ENCODE results near the gene CCSER2. TPM values are rescaled to one million over a fixed set of nuclear protein-coding genes. Genes with fewer than 3 reads are reported as not detected.

CCSER2 gene
- total RNA-seq, 1 experiment from 2014 or later = 44.1 TPM

GRCh38 chr10:84352251-84352842 is 24.0 kb downstream of the CCSER2 start:
- Histone ChIP-seq H3K4me1 (ENCODE audit: insufficient read depth, low read length, poor library complexity, severe bottlenecking) (peaks cover 3% of the 10 kb centered on the region), H3K4me3 (ENCODE audit: low read depth, low read length, poor library complexity, severe bottlenecking) (no peak overlapping the region), H3K27ac (ENCODE audit: low read depth, low read length, poor library complexity, severe bottlenecking) (no peak overlapping the region), H3K27me3 (replicated peaks; ENCODE audit: insufficient read depth, low read depth, low read length, poor library complexity) (no peaks in the 10 kb centered on the region), H3K36me3 (ENCODE audit: insufficient read depth, low read length, poor library complexity, severe bottlenecking) (no peaks in the 10 kb centered on the region), H3K9me3 (ENCODE audit: low read depth, low read length, poor library complexity, severe bottlenecking) (no peaks in the 10 kb centered on the region)
- TF ChIP-seq EZH2 (IDR thresholded peaks at IDR 0.05; ENCODE audit: borderline replicate concordance, low read depth, low read length, poor library complexity, severe bottlenecking) (no peak), CTCF (conservative IDR thresholded peaks at IDR 0.05; ENCODE audit: low read depth, low read length) (peak; percentile 82)
- DNase-seq (ENCODE audit: low spot score) = peak; percentile 72
- intact Hi-C loops (cut with micrococcal nuclease; ENCODE audit: unreplicated experiment) = loop anchor here (1.0 to 5.0 kb wide), 2 partner anchors 9 to 185 kb away; no protein-coding TSS in a partner anchor
- no TSS peak for BruUV-seq (replicated peaks)
- CTCF ChIA-PET = interaction anchor here (0.9 to 1.0 kb wide), 4 partner anchors 85 to 188 kb away, joined by 3 to 4 read pairs (median 3); no protein-coding TSS in a partner anchor
- POLR2A ChIA-PET (ENCODE audit: low non-redundant PET) = no interaction called here

GRCh38 chr10:84353052-84353803 is 24.8 kb downstream of the CCSER2 start:
- ChIA-PET CTCF (no interaction called here), POLR2A (ENCODE audit: low non-redundant PET) (no interaction called here)
- intact Hi-C loops (cut with micrococcal nuclease; ENCODE audit: unreplicated experiment) = loop anchor here (5.0 kb wide), 1 partner anchor 184 kb away; no protein-coding TSS in a partner anchor
- Histone ChIP-seq H3K27ac (ENCODE audit: low read depth, low read length, poor library complexity, severe bottlenecking) (no peak overlapping the region), H3K27me3 (replicated peaks; ENCODE audit: insufficient read depth, low read depth, low read length, poor library complexity) (no peaks in the 10 kb centered on the region), H3K9me3 (ENCODE audit: low read depth, low read length, poor library complexity, severe bottlenecking) (no peaks in the 10 kb centered on the region), H3K4me1 (ENCODE audit: insufficient read depth, low read length, poor library complexity, severe bottlenecking) (peaks cover 3% of the 10 kb centered on the region), H3K4me3 (ENCODE audit: low read depth, low read length, poor library complexity, severe bottlenecking) (no peak overlapping the region), H3K36me3 (ENCODE audit: insufficient read depth, low read length, poor library complexity, severe bottlenecking) (no peaks in the 10 kb centered on the region)
- DNase-seq (ENCODE audit: low spot score) = no peak
- BruUV-seq (replicated peaks) = no TSS peak
- no peak for TF ChIP-seq CTCF (conservative IDR thresholded peaks at IDR 0.05; ENCODE audit: low read depth, low read length)
- TF ChIP-seq EZH2 (IDR thresholded peaks at IDR 0.05; ENCODE audit: borderline replicate concordance, low read depth, low read length, poor library complexity, severe bottlenecking) = no peak

- POLR2A ChIA-PET (ENCODE audit: low non-redundant PET) = no interaction called here
Observed at GRCh38 chr10:84354623-84355022, 26.2 kb downstream of the CCSER2 start.

More at GRCh38 chr10:84354623-84355022, 26.2 kb downstream of the CCSER2 start:
- H3K27me3 ChIP-seq (replicated peaks; ENCODE audit: insufficient read depth, low read depth, low read length, poor library complexity) = no peaks in the 10 kb centered on the region
- H3K4me3 ChIP-seq (ENCODE audit: low read depth, low read length, poor library complexity, severe bottlenecking) = no peak overlapping the region
- BruUV-seq (replicated peaks) = no TSS peak
- H3K27ac ChIP-seq (ENCODE audit: low read depth, low read length, poor library complexity, severe bottlenecking) = no peak overlapping the region
- H3K4me1 ChIP-seq (ENCODE audit: insufficient read depth, low read length, poor library complexity, severe bottlenecking) = no peaks in the 10 kb centered on the region
- intact Hi-C loops (cut with micrococcal nuclease; ENCODE audit: unreplicated experiment) = loop anchor here (5.0 kb wide), 1 partner anchor 183 kb away; no protein-coding TSS in a partner anchor
- H3K36me3 ChIP-seq (ENCODE audit: insufficient read depth, low read length, poor library complexity, severe bottlenecking) = no peaks in the 10 kb centered on the region
- no peaks in the 10 kb centered on the region for H3K9me3 ChIP-seq (ENCODE audit: low read depth, low read length, poor library complexity, severe bottlenecking)
- DNase-seq (ENCODE audit: low spot score) = no peak
- TF ChIP-seq CTCF (conservative IDR thresholded peaks at IDR 0.05; ENCODE audit: low read depth, low read length) (no peak), EZH2 (IDR thresholded peaks at IDR 0.05; ENCODE audit: borderline replicate concordance, low read depth, low read length, poor library complexity, severe bottlenecking) (no peak)
- CTCF ChIA-PET = interaction anchor here (0.5 kb wide), 1 partner anchor 29 kb away, joined by 3 read pairs; no protein-coding TSS in a partner anchor

All from A673 (cell line).